GM08714 (cell line): ENCODE measurements around the gene NAALADL2.
"Not testable (repeated sequence)": the region's sequence is repeated elsewhere in the genome, so short reads cannot be mapped to it uniquely, and the experiment has no call there.

Source experiments
- H3K4me3 ChIP-seq: fragments of 200-500 bp; sonication (Bioruptor generic); 2 replicates; pipeline ENCODE4 v1.5.1; 2014; ENCODE audit warnings: mild to moderate bottlenecking, low read length, inconsistent platforms
- ZNF274 ChIP-seq: IDR thresholded peaks from 2 replicates; pipeline ENCODE4 v1.6.1; 2012; ENCODE audit warnings: mild to moderate bottlenecking, low read depth, low read length

Gene NAALADL2

GRCh38 chr3:175495331-175495730 is 636.2 kb downstream of the NAALADL2 start:
- no peak overlapping the region for H3K4me3 ChIP-seq

GRCh38 chr3:175502155-175502554 is 643.0 kb downstream of the NAALADL2 start:
- no peak overlapping the region for H3K4me3 ChIP-seq
- no peak for TF ChIP-seq ZNF274

More at GRCh38 chr3:175495331-175495730, 636.2 kb downstream of the NAALADL2 start:
- TF ChIP-seq ZNF274 = no peak

- no peak for TF ChIP-seq ZNF274
Observed at GRCh38 chr3:175511219-175511785, 652.2 kb downstream of the NAALADL2 start.

GRCh38 chr3:175512700-175513099 is 653.6 kb downstream of the NAALADL2 start:
- TF ChIP-seq ZNF274 = no peak
- H3K4me3 ChIP-seq = no peak overlapping the region

More at GRCh38 chr3:175511219-175511785, 652.2 kb downstream of the NAALADL2 start:
- H3K4me3 ChIP-seq = no peak overlapping the region

- TF ChIP-seq ZNF274 = no peak
- H3K4me3 ChIP-seq = no peak overlapping the region
Observed at GRCh38 chr3:175518459-175518858, 659.3 kb downstream of the NAALADL2 start.

GRCh38 chr3:175521406-175521805 is 662.3 kb downstream of the NAALADL2 start:
- TF ChIP-seq ZNF274 = no peak
- no peak overlapping the region for H3K4me3 ChIP-seq

- no peak overlapping the region for H3K4me3 ChIP-seq
- no peak for TF ChIP-seq ZNF274
Observed at GRCh38 chr3:175526191-175526590, 667.1 kb downstream of the NAALADL2 start.

- H3K4me3 ChIP-seq = no peak overlapping the region
- no peak for TF ChIP-seq ZNF274
Observed at GRCh38 chr3:175526609-175527280, 667.6 kb downstream of the NAALADL2 start.

GRCh38 chr3:175528693-175529092 is 669.6 kb downstream of the NAALADL2 start:
- H3K4me3 ChIP-seq = not testable (repeated sequence)

- H3K4me3 ChIP-seq = no peak overlapping the region
- no peak for TF ChIP-seq ZNF274
Observed at GRCh38 chr3:175535351-175535750, 676.2 kb downstream of the NAALADL2 start.

GRCh38 chr3:175546115-175546514 is 687.0 kb downstream of the NAALADL2 start:
- H3K4me3 ChIP-seq = no peak overlapping the region
- TF ChIP-seq ZNF274 = no peak

- TF ChIP-seq ZNF274 = no peak
Observed at GRCh38 chr3:175552929-175553328, 693.8 kb downstream of the NAALADL2 start.

GRCh38 chr3:175554801-175555200 is 695.7 kb downstream of the NAALADL2 start:
- H3K4me3 ChIP-seq = no peak overlapping the region
- no peak for TF ChIP-seq ZNF274

More at GRCh38 chr3:175552929-175553328, 693.8 kb downstream of the NAALADL2 start:
- no peak overlapping the region for H3K4me3 ChIP-seq

- TF ChIP-seq ZNF274 = no peak
Observed at GRCh38 chr3:175558261-175558660, 699.1 kb downstream of the NAALADL2 start.

GRCh38 chr3:175564363-175564762 is 705.2 kb downstream of the NAALADL2 start:
- no peak for TF ChIP-seq ZNF274
- no peak overlapping the region for H3K4me3 ChIP-seq

More at GRCh38 chr3:175558261-175558660, 699.1 kb downstream of the NAALADL2 start:
- H3K4me3 ChIP-seq = no peak overlapping the region
